ENCODE data around the gene GAS7. TPM values are rescaled to one million over a fixed set of nuclear protein-coding genes. Genes with fewer than 3 reads are reported as not detected.

Gene GAS7
- total and polyA plus RNA-seq, 3 experiments from 2014 or later, result 1.9 to 4.4 (median 3.3) TPM

GRCh38 chr17:10229181-10229580 is 30.8 kb upstream of the GAS7 start:
- no peaks in the 10 kb centered on the region for H3K36me3 ChIP-seq (ENCODE audit: insufficient read depth, low read length)
- ChIA-PET POLR2A (no interaction called here), CTCF (interaction anchor here (1.1 kb wide), 1 partner anchor 262 kb away, joined by 3 read pairs; no protein-coding TSS in a partner anchor)
- Mint-ChIP-seq H3K36me3 (no peaks in the 10 kb centered on the region), H3K27me3 (peaks cover 0 to 2% of the 10 kb centered on the region in 2 donors), H3K4me3 (no peak overlapping the region), H3K27ac (peak overlapping the region in 1 of 8 donors; percentile 8), H3K9me3 (no peaks in the 10 kb centered on the region), H3K4me1 (peaks cover 0 to 2% (median 0%) of the 10 kb centered on the region in 3 donors)
- H3K9me3 ChIP-seq (ENCODE audit: low read length), result no peaks in the 10 kb centered on the region
- H3K4me1 ChIP-seq (ENCODE audit: insufficient read depth, low read length), result no peaks in the 10 kb centered on the region
- H3K27me3 ChIP-seq (ENCODE audit: insufficient read depth, low read length, poor library complexity, severe bottlenecking), result no peaks in the 10 kb centered on the region
- no peak for DNase-seq
- H3K4me3 ChIP-seq (ENCODE audit: low read length), result no peak overlapping the region
- no peak overlapping the region for H3K27ac ChIP-seq (ENCODE audit: low read depth, low read length)

- H3K36me3 Mint-ChIP-seq, result no peaks in the 10 kb centered on the region
- H3K4me1 Mint-ChIP-seq, result peaks cover 0 to 2% (median 0%) of the 10 kb centered on the region in 3 donors
- H3K27ac ChIP-seq (ENCODE audit: low read depth, low read length), result no peak overlapping the region
- no peaks in the 10 kb centered on the region for H3K9me3 ChIP-seq (ENCODE audit: low read length)
- peak; percentile 16 to 67 (median 45) for DNase-seq
- H3K4me3 Mint-ChIP-seq, result no peak overlapping the region
- no peaks in the 10 kb centered on the region for H3K27me3 ChIP-seq (ENCODE audit: insufficient read depth, low read length, poor library complexity, severe bottlenecking)
- H3K36me3 ChIP-seq (ENCODE audit: insufficient read depth, low read length), result no peaks in the 10 kb centered on the region
- H3K4me3 ChIP-seq (ENCODE audit: low read length), result no peak overlapping the region
- CTCF ChIA-PET, result interaction anchor here (1.0 to 2.8 kb wide), 7 partner anchors 10 to 302 kb away, joined by 3 to 11 read pairs (median 7); no protein-coding TSS in a partner anchor
- peaks cover 0 to 5% (median 0%) of the 10 kb centered on the region in 5 donors for H3K9me3 Mint-ChIP-seq
- POLR2A ChIA-PET, result no interaction called here
- no peak overlapping the region for H3K27ac Mint-ChIP-seq
- H3K27me3 Mint-ChIP-seq, result peaks cover 0 to 2% of the 10 kb centered on the region in 2 donors
- no peaks in the 10 kb centered on the region for H3K4me1 ChIP-seq (ENCODE audit: insufficient read depth, low read length)
Measured at GRCh38 chr17:10226930-10227695, 28.7 kb upstream of the GAS7 start.

GRCh38 chr17:10224582-10225195 is 26.3 kb upstream of the GAS7 start:
- Histone ChIP-seq H3K27me3 (ENCODE audit: insufficient read depth, low read length, poor library complexity, severe bottlenecking) (no peaks in the 10 kb centered on the region), H3K4me3 (ENCODE audit: low read length) (no peak overlapping the region), H3K9me3 (ENCODE audit: low read length) (no peaks in the 10 kb centered on the region), H3K4me1 (ENCODE audit: insufficient read depth, low read length) (no peaks in the 10 kb centered on the region), H3K36me3 (ENCODE audit: insufficient read depth, low read length) (no peaks in the 10 kb centered on the region), H3K27ac (ENCODE audit: low read depth, low read length) (no peak overlapping the region)
- Mint-ChIP-seq H3K4me3 (no peak overlapping the region), H3K27ac (no peak overlapping the region), H3K4me1 (peaks cover 0 to 2% (median 0%) of the 10 kb centered on the region in 3 donors), H3K9me3 (peaks cover 0 to 10% (median 5%) of the 10 kb centered on the region in 5 donors), H3K36me3 (peaks cover 0 to 6% (median 0%) of the 10 kb centered on the region in 3 donors), H3K27me3 (peaks cover 0 to 3% of the 10 kb centered on the region in 2 donors)
- POLR2A ChIA-PET, result no interaction called here
- CTCF ChIA-PET, result interaction anchor here (0.9 to 2.8 kb wide), 5 partner anchors 11 to 300 kb away, joined by 3 to 9 read pairs (median 3); no protein-coding TSS in a partner anchor
- no peak for DNase-seq

GRCh38 chr17:10219193-10219592 is 20.8 kb upstream of the GAS7 start:
- H3K4me1 ChIP-seq (ENCODE audit: insufficient read depth, low read length), result no peaks in the 10 kb centered on the region
- H3K27me3 ChIP-seq (ENCODE audit: insufficient read depth, low read length, poor library complexity, severe bottlenecking), result no peaks in the 10 kb centered on the region
- CTCF ChIA-PET, result no interaction called here
- Mint-ChIP-seq H3K4me3 (no peak overlapping the region), H3K27ac (peak overlapping the region in 1 of 8 donors; percentile 40), H3K36me3 (peaks cover 0 to 13% (median 0%) of the 10 kb centered on the region in 3 donors), H3K9me3 (peaks cover 0 to 14% (median 8%) of the 10 kb centered on the region in 5 donors), H3K27me3 (peaks cover 3% of the 10 kb centered on the region in 2 donors), H3K4me1 (no peaks in the 10 kb centered on the region)
- POLR2A ChIA-PET, result no interaction called here
- no peak overlapping the region for H3K27ac ChIP-seq (ENCODE audit: low read depth, low read length)
- no peak for DNase-seq
- H3K9me3 ChIP-seq (ENCODE audit: low read length), result no peaks in the 10 kb centered on the region
- H3K36me3 ChIP-seq (ENCODE audit: insufficient read depth, low read length), result no peaks in the 10 kb centered on the region
- H3K4me3 ChIP-seq (ENCODE audit: low read length), result no peak overlapping the region

GRCh38 chr17:10217916-10218315 is 19.5 kb upstream of the GAS7 start:
- H3K27ac Mint-ChIP-seq, result peak overlapping the region in 1 of 8 donors; percentile 33
- H3K9me3 ChIP-seq (ENCODE audit: low read length), result no peaks in the 10 kb centered on the region
- CTCF ChIA-PET, result interaction anchor here (1.3 kb wide), 1 partner anchor 9 kb away, joined by 3 read pairs; no protein-coding TSS in a partner anchor
- peaks cover 0 to 13% (median 0%) of the 10 kb centered on the region in 3 donors for H3K36me3 Mint-ChIP-seq
- no peak overlapping the region for H3K4me3 ChIP-seq (ENCODE audit: low read length)
- H3K9me3 Mint-ChIP-seq, result peaks cover 0 to 14% (median 8%) of the 10 kb centered on the region in 5 donors
- POLR2A ChIA-PET, result no interaction called here
- no peak for DNase-seq
- no peaks in the 10 kb centered on the region for H3K4me1 Mint-ChIP-seq
- no peaks in the 10 kb centered on the region for H3K36me3 ChIP-seq (ENCODE audit: insufficient read depth, low read length)
- no peak overlapping the region for H3K27ac ChIP-seq (ENCODE audit: low read depth, low read length)
- no peaks in the 10 kb centered on the region for H3K4me1 ChIP-seq (ENCODE audit: insufficient read depth, low read length)
- peaks cover 3% of the 10 kb centered on the region in 2 donors for H3K27me3 Mint-ChIP-seq
- H3K4me3 Mint-ChIP-seq, result no peak overlapping the region
- H3K27me3 ChIP-seq (ENCODE audit: insufficient read depth, low read length, poor library complexity, severe bottlenecking), result no peaks in the 10 kb centered on the region

- no peak overlapping the region for H3K4me3 ChIP-seq (ENCODE audit: low read length)
- Mint-ChIP-seq H3K4me1 (no peaks in the 10 kb centered on the region), H3K9me3 (peaks cover 0 to 9% (median 8%) of the 10 kb centered on the region in 5 donors), H3K27ac (peak overlapping the region in 2 of 8 donors; percentile 43 to 47), H3K4me3 (no peak overlapping the region), H3K36me3 (peaks cover 0 to 13% (median 0%) of the 10 kb centered on the region in 3 donors), H3K27me3 (peaks cover 3% of the 10 kb centered on the region in 2 donors)
- ChIA-PET POLR2A (no interaction called here), CTCF (no interaction called here)
- H3K27me3 ChIP-seq (ENCODE audit: insufficient read depth, low read length, poor library complexity, severe bottlenecking), result no peaks in the 10 kb centered on the region
- no peak overlapping the region for H3K27ac ChIP-seq (ENCODE audit: low read depth, low read length)
- H3K4me1 ChIP-seq (ENCODE audit: insufficient read depth, low read length), result no peaks in the 10 kb centered on the region
- no peaks in the 10 kb centered on the region for H3K36me3 ChIP-seq (ENCODE audit: insufficient read depth, low read length)
- no peaks in the 10 kb centered on the region for H3K9me3 ChIP-seq (ENCODE audit: low read length)
- DNase-seq, result no peak
Measured at GRCh38 chr17:10216213-10216938, 18.0 kb upstream of the GAS7 start.

GRCh38 chr17:10215286-10215685 is 16.9 kb upstream of the GAS7 start:
- DNase-seq, result no peak
- peaks cover 0 to 9% (median 8%) of the 10 kb centered on the region in 5 donors for H3K9me3 Mint-ChIP-seq
- no peaks in the 10 kb centered on the region for H3K4me1 Mint-ChIP-seq
- H3K36me3 Mint-ChIP-seq, result peaks cover 0 to 13% (median 0%) of the 10 kb centered on the region in 3 donors
- Histone ChIP-seq H3K9me3 (ENCODE audit: low read length) (no peaks in the 10 kb centered on the region), H3K4me1 (ENCODE audit: insufficient read depth, low read length) (no peaks in the 10 kb centered on the region), H3K36me3 (ENCODE audit: insufficient read depth, low read length) (no peaks in the 10 kb centered on the region), H3K27me3 (ENCODE audit: insufficient read depth, low read length, poor library complexity, severe bottlenecking) (no peaks in the 10 kb centered on the region), H3K27ac (ENCODE audit: low read depth, low read length) (no peak overlapping the region), H3K4me3 (ENCODE audit: low read length) (no peak overlapping the region)
- POLR2A ChIA-PET, result no interaction called here
- CTCF ChIA-PET, result no interaction called here
- H3K4me3 Mint-ChIP-seq, result no peak overlapping the region
- peak overlapping the region in 1 of 8 donors; percentile 5 for H3K27ac Mint-ChIP-seq
- H3K27me3 Mint-ChIP-seq, result peaks cover 3% of the 10 kb centered on the region in 2 donors

Measured in CD8-positive, alpha-beta memory T cell (primary cell).